Colonic mucosa (tissue), 4 donors: Measurements from ENCODE around the gene NUDT14. TPM values are rescaled to one million over a fixed set of nuclear protein-coding genes. Genes with fewer than 3 reads are reported as not detected.

Experiments
- DNase-seq: peaks from one replicate; pipeline ENCODE4 v3.0.0-alpha.2; 2020
- H3K27ac ChIP-seq: fragments of 200-600 bp; one replicate; pipeline ENCODE4 v1.8.0; 2021
- H3K27me3 ChIP-seq: fragments of 200-600 bp; one replicate; pipeline ENCODE4 v1.8.0; 2021
- H3K36me3 ChIP-seq: fragments of 200-600 bp; one replicate; pipeline ENCODE4 v1.8.0; 2021
- H3K4me1 ChIP-seq: fragments of 200-600 bp; one replicate; pipeline ENCODE4 v1.8.0; 2021; ENCODE audit warnings: mild to moderate bottlenecking
- H3K4me3 ChIP-seq: fragments of 200-600 bp; one replicate; pipeline ENCODE4 v1.8.0; 2021
- H3K9ac ChIP-seq, 2 donors: one replicate each; pipeline ENCODE4 v1.7.0; 2013; ENCODE audit warnings: control low read depth in 2 of 2, low read depth in 2 of 2, low read length in 2 of 2
- H3K9me3 ChIP-seq: fragments of 200-600 bp; one replicate; pipeline ENCODE4 v1.8.0; 2021
- CTCF ChIP-seq: fragments of 200-600 bp; IDR thresholded peaks from one replicate; pipeline ENCODE4 v1.8.0; 2022; ENCODE audit warnings: antibody characterized with exemption, mild to moderate bottlenecking
- intact Hi-C: fragments of 100-400 bp; cut with DNase I; formaldehyde crosslinking; loops from one replicate; pipeline ENCODE4 v1.14.1; 2022
- total RNA-seq, 2 donors: library from RNA; stranded (reverse); fragmentation: NEBNext Ultra II Directional in 1 of 2; extraction: Animal tissue kit (Norgen Biotek cat#: 25700) in 1 of 2; gene quantifications; one replicate each; pipeline ENCODE4 v1.2.1, GENCODE V29; 2021
- donor health status: healthy.
- donor health status: DM: no; HTN: no; CAD: no.
- donor health status: DM: no; HTN: no; CAD: no.

NUDT14 gene
- total RNA-seq, 2 donors from 2014 or later = 40.8 to 46.0 TPM

- TF ChIP-seq CTCF = no peak
- Histone ChIP-seq H3K9ac (no peak overlapping the region), H3K36me3 (no peaks in the 10 kb centered on the region), H3K27ac (no peak overlapping the region), H3K4me1 (no peaks in the 10 kb centered on the region), H3K27me3 (no peaks in the 10 kb centered on the region), H3K4me3 (no peak overlapping the region), H3K9me3 (no peaks in the 10 kb centered on the region)
- intact Hi-C loops = no loop called here
- no peak for DNase-seq
Observed at GRCh38 chr14:105178069-105178867, 2.8 kb downstream of the NUDT14 start.

GRCh38 chr14:105177082-105177481 is 4.0 kb downstream of the NUDT14 start:
- no peak for DNase-seq
- no peak for TF ChIP-seq CTCF
- Histone ChIP-seq H3K27ac (no peak overlapping the region), H3K9ac (no peak overlapping the region), H3K4me1 (no peaks in the 10 kb centered on the region), H3K27me3 (no peaks in the 10 kb centered on the region), H3K9me3 (no peaks in the 10 kb centered on the region), H3K4me3 (no peak overlapping the region), H3K36me3 (no peaks in the 10 kb centered on the region)
- intact Hi-C loops = no loop called here

- no peak for DNase-seq
- H3K4me1 ChIP-seq = no peaks in the 10 kb centered on the region
- no peak overlapping the region for H3K4me3 ChIP-seq
- intact Hi-C loops = no loop called here
- H3K36me3 ChIP-seq = no peaks in the 10 kb centered on the region
- no peaks in the 10 kb centered on the region for H3K9me3 ChIP-seq
- no peak overlapping the region for H3K9ac ChIP-seq
- H3K27me3 ChIP-seq = no peaks in the 10 kb centered on the region
- TF ChIP-seq CTCF = no peak
- no peak overlapping the region for H3K27ac ChIP-seq
Observed at GRCh38 chr14:105176513-105176912, 4.6 kb downstream of the NUDT14 start.

GRCh38 chr14:105173901-105174894 is 6.9 kb downstream of the NUDT14 start:
- Histone ChIP-seq H3K4me3 (no peak overlapping the region), H3K9me3 (no peaks in the 10 kb centered on the region), H3K9ac (no peak overlapping the region), H3K27ac (no peak overlapping the region), H3K27me3 (peaks cover 6% of the 10 kb centered on the region), H3K4me1 (no peaks in the 10 kb centered on the region), H3K36me3 (no peaks in the 10 kb centered on the region)
- no peak for TF ChIP-seq CTCF
- no peak for DNase-seq
- intact Hi-C loops = no loop called here

GRCh38 chr14:105173145-105173544 is 8.0 kb downstream of the NUDT14 start:
- H3K27me3 ChIP-seq = peaks cover 9% of the 10 kb centered on the region
- H3K27ac ChIP-seq = no peak overlapping the region
- no peak overlapping the region for H3K4me3 ChIP-seq
- no peaks in the 10 kb centered on the region for H3K9me3 ChIP-seq
- no peaks in the 10 kb centered on the region for H3K36me3 ChIP-seq
- intact Hi-C loops = no loop called here
- no peak for TF ChIP-seq CTCF
- H3K9ac ChIP-seq = no peak overlapping the region
- no peak for DNase-seq
- peaks cover 3% of the 10 kb centered on the region for H3K4me1 ChIP-seq
